GM12875 (cell line): ENCODE measurements around the gene MROH9.

Experiments
- H3K4me3 ChIP-seq: one replicate; pipeline ENCODE4 v1.5.1; 2011; ENCODE audit warnings: low read depth, low read length, control low read depth
- CTCF ChIP-seq: IDR thresholded peaks from 2 replicates; pipeline ENCODE4 v1.5.1; 2011; ENCODE audit warnings: low read depth, mild to moderate bottlenecking, control low read depth, inconsistent platforms, low read length, moderate library complexity, borderline replicate concordance; ENCODE audit not compliant: insufficient read depth

MROH9 gene

GRCh38 chr1:170935231-170935630 lies at the start of gene MROH9:
MROH9 (plus strand) TSS chr1:170935534; CDS start chr1:170945557, 10,023 bp downstream.
- no peak within 1 kb of the TSS for H3K4me3 ChIP-seq
- TF ChIP-seq CTCF: no peak

GRCh38 chr1:170885551-170885950 lies 49.8 kb upstream of the MROH9 start:
- no peak for TF ChIP-seq CTCF
- H3K4me3 ChIP-seq: no peak overlapping the region

GRCh38 chr1:170886460-170886859 lies 48.9 kb upstream of the MROH9 start:
- no peak for TF ChIP-seq CTCF
- H3K4me3 ChIP-seq: no peak overlapping the region

- TF ChIP-seq CTCF: no peak
- no peak overlapping the region for H3K4me3 ChIP-seq
Measured at GRCh38 chr1:170887726-170888125, 47.6 kb upstream of the MROH9 start.

GRCh38 chr1:170891872-170892271 lies 43.5 kb upstream of the MROH9 start:
- no peak for TF ChIP-seq CTCF
- no peak overlapping the region for H3K4me3 ChIP-seq

- TF ChIP-seq CTCF: no peak
- no peak overlapping the region for H3K4me3 ChIP-seq
Measured at GRCh38 chr1:170893655-170894297, 41.6 kb upstream of the MROH9 start.

- H3K4me3 ChIP-seq: no peak overlapping the region
- TF ChIP-seq CTCF: no peak
Measured at GRCh38 chr1:170903961-170904360, 31.4 kb upstream of the MROH9 start.
